IPS-18c (cell line): ENCODE measurements around the gene REP15.

Source experiments
- H3K4me3 ChIP-seq: 2 replicates; pipeline ENCODE4 v1.7.0; 2013; ENCODE audit warnings: low read depth, mild to moderate bottlenecking, low read length, moderate library complexity; ENCODE audit not compliant: insufficient read depth
- H3K9me3 ChIP-seq: one replicate; pipeline ENCODE4 v1.6.1; 2013; ENCODE audit warnings: mild to moderate bottlenecking, low read length, moderate library complexity; ENCODE audit not compliant: control insufficient read depth, insufficient read depth

REP15 gene

DNA sequence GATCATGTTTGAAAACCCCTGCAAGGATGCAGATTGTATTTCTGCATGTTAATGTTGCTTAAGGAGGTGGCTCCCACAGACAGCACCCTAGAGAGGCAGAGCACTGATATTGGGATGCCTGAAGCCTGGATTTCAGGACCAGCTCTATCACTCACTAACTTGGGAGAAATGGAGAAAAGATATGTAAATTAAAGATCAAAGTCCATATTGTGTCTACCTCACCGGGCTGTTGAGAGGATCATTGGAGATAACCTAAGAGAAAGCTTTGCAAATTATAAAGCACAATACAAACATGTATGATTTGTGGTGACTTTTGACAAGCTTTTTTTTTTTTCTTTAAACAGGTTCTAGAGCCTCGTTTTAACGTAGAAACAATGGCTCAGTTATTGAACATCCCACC lies 7.6 kb upstream of the REP15 start:
- Histone ChIP-seq H3K4me3 (no peak overlapping the region), H3K9me3 (no peaks in the 10 kb centered on the region)

DNA sequence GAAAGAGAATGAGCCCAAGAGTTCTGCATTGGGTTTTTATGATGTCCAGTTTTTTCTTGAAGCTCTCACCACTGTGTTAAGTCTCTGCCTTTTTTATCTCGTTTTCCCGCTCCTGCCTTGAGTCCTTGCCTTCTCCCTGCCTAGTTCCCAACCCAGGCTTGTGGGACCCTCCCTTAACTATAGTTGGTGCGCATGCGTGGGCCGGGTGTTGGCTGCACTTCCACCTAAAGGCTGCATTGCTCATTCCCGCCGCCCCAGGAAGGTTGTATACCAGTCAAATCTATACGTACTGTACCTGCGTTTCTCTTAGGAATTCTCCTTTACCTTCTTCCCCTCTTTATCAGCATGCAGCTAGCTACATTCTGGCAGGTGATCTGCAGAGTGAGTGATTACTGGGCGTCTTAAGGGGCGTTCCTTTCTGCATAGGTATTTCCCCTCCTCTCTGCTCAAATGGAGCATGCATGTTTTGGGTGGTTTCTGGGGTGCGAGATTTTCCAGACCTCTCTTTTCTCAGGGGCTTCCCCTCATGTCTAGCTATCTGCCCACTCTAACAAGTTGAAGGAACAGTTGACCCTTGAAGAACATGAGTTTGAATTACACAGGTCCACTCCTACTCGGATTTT lies 6.6 kb upstream of the REP15 start:
- no peaks in the 10 kb centered on the region for H3K9me3 ChIP-seq
- no peak overlapping the region for H3K4me3 ChIP-seq

DNA sequence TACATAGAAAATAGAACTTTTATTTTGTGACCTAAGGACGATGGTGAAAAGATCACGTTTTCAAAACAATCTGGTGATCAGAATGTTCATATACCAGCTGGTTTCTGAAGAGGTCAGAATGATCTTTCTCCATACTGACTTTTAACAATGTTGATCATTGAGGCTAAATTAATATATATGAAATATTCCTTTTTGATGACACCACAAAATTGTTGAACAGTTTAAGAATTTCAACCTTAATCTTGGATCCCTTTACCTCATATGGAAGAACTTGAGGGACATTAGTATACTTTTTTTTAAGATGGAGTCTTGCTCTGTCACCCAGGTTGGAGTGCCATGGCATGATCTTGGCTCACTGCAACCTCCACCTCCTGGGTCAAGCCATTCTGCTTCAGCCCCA lies 2.8 kb upstream of the REP15 start:
- peaks cover under 1% of the 10 kb centered on the region for H3K9me3 ChIP-seq
- H3K4me3 ChIP-seq, result no peak overlapping the region

DNA sequence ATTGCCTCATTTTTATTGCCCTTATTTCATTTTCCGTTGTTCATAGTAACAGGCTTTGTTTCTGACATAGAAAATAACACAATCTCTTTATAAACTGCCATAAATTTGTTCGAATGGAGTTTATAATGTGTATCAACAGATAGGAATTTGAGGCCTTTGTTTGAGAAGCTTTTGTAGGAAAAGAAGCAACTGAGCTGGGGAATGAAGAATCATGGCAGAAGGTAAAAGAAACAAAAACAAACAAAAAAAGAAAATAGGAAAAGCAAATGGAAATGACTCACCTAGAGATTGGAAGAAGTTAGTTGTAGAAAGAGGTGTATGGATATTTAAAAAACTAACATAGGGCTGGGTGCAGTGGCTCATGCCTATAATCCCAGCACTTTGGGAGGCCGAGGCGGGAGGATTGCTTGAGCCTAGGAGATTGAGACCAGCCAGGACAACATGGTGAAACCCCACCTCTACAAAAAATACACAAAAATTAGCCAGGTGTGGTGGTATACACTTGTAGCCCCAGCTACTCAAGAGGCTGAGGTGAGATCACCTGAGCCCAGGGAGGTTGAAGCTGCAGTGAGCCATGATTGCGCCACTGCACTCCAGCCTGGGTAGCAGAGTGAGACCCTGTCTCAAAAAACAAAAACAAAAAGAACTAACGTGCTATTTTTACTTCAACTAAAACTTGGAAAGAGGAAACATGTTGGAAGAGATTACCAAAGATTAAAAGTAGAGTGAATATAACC lies 523 bp upstream of the REP15 start:
- H3K9me3 ChIP-seq, result peaks cover 2% of the 10 kb centered on the region
- no peak overlapping the region for H3K4me3 ChIP-seq

DNA sequence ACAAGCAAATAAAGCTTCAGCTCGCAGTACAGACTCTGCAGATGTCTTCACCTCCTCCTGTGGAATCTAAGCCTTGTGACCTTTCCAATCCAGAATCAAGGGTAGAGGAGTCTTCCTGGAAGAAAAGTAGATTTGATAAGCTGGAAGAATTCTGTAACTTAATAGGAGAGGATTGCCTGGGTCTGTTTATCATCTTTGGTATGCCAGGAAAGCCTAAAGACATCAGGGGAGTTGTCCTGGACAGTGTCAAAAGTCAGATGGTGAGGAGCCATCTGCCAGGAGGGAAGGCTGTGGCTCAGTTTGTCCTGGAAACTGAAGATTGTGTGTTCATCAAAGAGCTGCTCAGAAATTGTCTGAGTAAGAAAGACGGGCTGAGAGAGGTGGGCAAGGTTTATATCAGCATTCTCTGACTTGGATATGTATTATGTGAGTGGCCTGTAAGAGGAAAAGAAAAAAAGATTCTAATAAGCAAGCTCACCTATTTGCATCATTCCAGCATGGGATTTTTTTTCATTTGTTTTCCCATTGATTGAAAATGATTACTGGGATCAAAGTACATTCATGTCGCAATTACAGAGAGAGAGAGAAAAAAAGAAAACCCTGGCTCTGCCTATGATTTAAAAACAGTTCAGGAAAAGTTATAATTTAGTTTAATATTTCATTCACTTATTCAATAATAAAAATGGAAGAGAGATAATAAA lies 767 bp downstream of the REP15 start:
- peaks cover 2% of the 10 kb centered on the region for H3K9me3 ChIP-seq

DNA sequence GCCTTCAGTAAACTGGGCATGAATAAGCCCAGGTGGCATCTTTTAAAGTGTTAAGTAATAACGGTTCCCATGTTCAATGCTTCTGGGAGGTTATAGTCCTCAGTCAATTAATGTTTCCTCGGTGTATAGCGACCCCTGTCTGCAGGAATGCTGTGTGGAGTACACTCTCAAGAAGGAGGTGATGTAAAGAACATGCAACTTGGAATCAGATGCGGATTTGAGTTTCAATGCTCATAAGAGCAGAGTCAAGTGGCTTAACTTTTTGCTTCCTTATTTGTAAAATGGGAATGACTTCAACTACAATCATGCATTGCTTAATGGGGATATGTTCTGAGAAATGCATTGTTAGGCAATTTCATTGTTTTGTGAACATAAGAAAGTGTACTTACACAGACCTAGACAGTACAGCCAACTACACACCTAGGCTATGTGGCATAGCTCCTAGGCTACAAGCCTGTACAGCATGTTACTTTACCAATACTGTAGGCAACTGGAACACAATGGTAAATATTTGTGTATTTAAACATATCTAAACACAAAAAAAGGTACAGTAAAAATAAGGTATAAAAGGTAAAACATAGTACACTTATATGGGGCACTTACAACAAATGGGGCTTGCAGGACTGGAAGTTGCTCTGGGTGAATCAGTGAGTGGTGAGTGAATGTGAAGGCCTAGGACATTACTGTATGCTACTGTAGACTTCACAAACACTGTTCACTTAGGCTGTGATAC lies 7.6 kb downstream of the REP15 start:
- H3K4me3 ChIP-seq, result no peak overlapping the region
- H3K9me3 ChIP-seq, result no peaks in the 10 kb centered on the region

More for the DNA sequence above, 767 bp downstream of the REP15 start:
- no peak overlapping the region for H3K4me3 ChIP-seq

DNA sequence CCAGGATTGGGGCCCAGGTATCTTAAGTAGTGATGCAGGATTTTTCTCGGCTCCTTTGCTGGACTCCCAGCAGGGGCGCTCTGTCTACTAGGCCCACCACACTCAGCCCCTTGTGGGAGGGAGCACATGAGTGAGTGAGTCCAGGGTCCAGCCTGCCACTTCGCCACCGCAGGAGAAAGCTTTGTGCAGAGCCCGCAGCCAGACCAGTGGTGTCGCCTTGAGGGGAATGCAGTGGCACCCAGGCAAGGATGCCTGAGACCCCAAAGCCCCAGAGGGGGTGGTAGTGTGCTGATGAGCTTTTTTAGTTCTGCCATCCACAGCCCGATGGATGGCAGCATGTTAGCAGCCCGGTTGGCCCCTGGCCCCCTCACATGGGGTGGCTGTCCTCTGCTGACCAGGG lies 9.0 kb downstream of the REP15 start:
- H3K9me3 ChIP-seq, result no peaks in the 10 kb centered on the region

DNA sequence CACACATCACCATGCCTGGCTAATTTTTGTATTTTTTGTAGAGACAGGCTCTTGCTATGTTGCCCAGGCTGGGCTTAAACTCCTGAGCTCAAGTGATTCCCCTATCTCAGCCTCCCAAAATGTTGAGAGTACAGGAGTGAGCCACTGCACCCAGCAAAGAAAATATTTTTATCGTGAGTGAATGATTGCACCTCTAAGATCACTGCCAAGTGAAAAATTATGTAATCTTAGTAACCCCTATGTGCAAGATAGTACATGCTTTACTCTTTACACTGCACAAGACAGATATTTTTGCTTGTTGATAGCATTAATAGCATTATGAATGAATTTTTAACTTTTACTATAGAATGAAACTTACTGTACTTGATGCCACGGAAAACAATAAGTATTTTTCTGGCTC lies 11.0 kb downstream of the REP15 start:
- Histone ChIP-seq H3K4me3 (no peak overlapping the region), H3K9me3 (no peaks in the 10 kb centered on the region)

More for the DNA sequence above, 9.0 kb downstream of the REP15 start:
- H3K4me3 ChIP-seq, result no peak overlapping the region

DNA sequence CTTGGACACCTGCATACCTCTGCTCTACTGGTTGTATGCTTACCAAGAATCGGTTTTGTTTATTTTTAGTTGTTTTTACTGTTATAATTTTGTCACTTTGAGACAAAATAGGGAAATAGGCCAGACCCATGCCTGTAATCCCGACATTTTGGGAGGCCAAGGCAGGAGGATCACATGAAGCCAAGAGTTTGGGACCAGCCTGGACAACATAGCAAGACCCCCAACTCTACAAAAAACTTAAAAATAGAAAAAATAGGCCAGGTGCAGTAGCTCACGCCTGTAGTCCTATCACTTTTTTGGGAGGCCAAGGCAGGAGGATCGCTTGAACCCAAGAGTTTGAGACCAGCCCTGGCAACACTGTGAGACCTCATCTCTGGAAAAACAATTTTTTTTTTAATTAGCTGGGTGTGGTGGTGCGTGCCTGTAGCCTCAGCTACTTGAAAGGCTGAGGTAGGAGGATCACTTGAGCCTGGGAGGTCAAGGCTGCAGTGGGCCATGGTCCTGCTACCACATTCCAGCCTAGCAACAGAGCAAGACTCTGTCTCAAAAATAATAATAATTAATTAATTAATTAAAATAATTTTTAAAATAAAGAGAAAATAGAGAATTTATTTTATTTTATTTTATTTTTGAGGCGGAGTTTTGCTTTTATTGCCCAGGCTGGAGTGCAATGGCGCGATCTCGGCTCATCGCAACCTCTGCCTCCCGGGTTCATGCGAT lies 13.1 kb downstream of the REP15 start:
- no peaks in the 10 kb centered on the region for H3K9me3 ChIP-seq
- H3K4me3 ChIP-seq, result no peak overlapping the region

DNA sequence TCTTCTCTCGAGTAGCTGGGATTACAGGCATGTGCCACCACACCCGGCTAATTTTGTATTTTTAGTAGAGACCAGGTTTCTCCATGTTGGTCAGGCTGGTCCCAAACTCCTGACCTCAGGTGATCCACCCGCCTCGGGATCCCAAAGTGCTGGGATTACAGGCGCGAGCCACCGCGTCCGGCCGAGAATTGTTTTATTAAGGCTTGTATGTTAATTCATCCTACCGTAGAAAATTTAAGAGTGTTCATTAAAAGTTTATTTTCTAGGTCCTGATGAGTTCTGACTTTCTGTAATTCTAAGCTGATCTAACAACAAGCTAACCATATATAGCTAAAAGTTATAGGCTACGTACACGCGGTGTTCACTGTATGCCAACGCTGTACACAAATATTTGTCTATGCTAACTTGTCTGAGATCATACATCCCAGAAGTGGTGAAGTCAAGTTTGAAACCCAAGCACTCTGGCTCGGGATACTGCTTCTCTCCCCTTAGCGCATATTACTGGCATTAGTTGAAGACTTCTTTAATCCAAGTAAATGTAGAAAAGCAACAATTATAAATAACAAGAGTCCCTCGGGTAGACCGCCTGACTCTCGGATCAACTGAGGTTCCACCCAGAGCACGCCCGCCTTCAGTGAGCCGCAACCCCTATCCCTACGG lies 13.8 kb downstream of the REP15 start:
- H3K9me3 ChIP-seq, result no peaks in the 10 kb centered on the region

DNA sequence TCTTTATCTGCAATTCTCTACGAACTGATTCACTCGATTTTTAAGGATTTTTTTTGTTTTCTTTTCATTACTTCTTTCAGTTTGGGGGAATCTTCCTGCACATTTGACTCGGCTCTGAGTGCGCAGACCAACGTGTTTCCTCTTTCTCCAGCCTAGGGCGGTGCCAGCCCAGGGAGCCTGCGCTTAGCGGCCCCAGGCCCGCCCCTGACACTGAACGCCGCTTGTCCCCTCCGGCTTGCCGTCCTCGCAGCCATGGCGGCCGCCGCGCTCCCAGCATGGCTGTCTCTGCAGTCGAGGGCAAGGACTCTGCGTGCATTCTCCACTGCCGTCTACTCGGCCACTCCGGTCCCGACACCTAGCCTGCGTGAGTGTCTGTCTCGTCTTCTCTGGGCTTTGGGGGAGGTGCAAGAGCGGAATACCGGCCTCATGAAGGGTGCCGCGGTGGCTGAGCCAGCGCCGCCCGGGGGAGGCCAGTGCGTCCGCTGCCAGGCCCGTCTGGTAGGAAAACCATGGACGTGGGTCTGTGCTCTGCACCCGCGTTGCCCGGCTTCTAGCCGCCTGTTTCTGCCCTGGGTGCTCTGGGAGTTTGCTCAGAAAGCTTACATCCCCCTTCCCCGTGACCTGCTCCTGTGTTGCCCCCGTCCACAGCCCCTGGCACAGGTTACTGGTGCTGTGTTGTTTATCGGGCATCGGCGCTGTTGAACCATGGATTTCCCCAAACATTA lies 14.5 kb downstream of the REP15 start, which contains the start of gene MRPS35:
MRPS35 (plus strand) TSS at position 241 of the 725 bp plus-strand sequence; CDS start at position 253, 12 bp downstream.
- Histone ChIP-seq H3K4me3 (peak within 1 kb of the TSS; percentile 82), H3K9me3 (no peaks in the 10 kb centered on the region)

More for the DNA sequence above, 13.8 kb downstream of the REP15 start:
- H3K4me3 ChIP-seq, result peak overlapping the region; percentile 82

DNA sequence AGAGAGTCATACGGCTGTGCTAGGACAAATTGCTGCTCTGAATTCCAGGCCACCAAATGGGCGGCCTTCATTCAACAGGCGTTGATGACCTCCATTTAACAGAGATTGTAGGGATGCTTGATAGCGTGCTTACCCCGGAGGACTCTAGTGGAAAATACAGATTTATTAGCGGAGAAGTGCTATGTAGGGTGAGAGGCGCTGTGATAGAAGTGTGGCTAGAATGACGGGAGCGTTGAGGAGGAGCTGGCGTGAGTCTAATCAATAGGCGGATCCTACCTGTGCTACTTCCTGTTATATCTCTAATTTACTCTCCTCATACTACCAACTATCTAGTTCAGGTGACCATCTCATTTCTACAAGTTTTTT lies 15.1 kb downstream of the REP15 start:
- Histone ChIP-seq H3K4me3 (peak overlapping the region; percentile 82), H3K9me3 (no peaks in the 10 kb centered on the region)

DNA sequence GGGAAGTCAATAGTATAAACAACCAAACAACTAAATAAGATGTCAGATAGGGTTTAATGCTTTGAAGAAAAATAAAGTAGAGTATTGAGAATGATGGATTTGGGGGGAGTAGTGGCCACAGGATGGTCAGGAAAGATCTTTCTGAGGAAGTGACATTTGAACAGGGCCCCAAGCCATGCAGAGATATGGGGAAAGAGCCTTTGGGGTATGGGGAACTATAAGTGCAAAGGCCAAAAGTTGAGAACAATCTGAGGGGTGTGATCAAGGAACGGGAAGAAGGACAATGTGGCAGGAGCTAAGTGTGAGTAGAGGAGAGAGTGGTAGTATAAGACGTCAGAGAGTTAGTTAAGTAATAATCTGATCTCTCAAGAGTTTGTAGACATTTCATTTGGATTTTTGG lies 15.7 kb downstream of the REP15 start:
- peak overlapping the region; percentile 82; the same call in 1 of the 2 replicates for H3K4me3 ChIP-seq

DNA sequence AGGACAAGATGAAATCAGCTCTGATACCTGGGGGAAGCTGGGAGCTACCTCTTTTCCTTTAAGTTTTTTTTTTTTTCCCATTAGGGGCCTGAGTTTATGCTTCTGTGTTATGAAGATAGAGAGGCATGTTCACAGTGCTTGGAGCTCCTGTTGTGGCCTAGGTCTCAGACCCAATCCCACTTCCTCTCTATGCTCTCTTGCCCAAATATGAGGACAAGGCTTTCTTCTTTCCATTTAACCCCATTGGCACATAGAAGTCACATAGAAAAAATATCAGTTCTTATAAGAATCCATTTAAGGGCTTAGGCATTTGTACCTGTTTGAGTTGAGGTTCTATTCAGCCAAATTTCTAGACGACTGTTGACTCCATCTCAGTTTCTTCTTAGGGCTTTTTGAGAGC lies 27.0 kb downstream of the REP15 start:
- H3K4me3 ChIP-seq, result no peak overlapping the region
- H3K9me3 ChIP-seq, result no peaks in the 10 kb centered on the region

More for the DNA sequence above, 15.7 kb downstream of the REP15 start:
- no peaks in the 10 kb centered on the region for H3K9me3 ChIP-seq

DNA sequence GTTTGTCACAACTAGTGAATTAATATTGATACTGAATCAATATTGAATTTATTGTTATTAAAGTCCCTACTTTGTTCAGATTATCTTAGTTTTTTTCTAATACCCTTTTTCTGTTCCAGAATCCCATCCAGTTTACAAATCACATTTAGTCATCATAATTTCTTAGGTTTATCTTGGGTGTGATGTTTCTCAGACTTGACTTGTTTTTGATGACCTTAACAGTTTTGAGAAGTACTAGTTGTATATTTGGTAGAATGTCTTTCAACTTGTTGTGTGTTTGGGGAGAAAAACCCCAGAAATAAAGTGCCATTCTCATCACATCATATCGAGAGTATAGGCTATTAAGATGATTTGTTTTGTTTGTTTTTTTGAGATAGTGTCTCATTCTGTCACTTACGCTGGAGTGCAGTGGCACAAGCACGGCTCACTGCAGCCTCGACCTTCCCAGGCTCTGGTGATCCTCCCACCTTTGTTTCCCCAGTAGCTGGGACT lies 33.9 kb downstream of the REP15 start:
- H3K4me3 ChIP-seq, result no peak overlapping the region
- H3K9me3 ChIP-seq, result no peaks in the 10 kb centered on the region

DNA sequence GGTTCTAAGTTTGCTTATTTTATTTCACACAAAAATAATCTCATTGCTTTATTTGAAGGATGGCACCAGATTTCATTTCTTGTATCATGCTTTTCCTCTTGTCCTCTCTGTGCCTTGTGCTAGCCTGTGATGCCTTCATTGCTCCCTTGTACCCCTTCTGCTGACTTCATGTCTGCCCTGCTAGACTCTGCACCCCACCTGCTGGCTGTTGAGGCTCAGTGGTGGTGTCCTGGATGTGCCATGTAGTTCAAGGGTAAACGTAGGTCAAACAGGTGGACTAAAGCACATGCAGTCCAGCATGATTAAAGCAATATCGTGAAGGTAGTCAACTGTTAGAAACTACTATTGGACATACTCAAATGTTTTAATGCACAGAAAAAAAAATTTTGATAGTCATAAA lies 36.0 kb downstream of the REP15 start:
- H3K4me3 ChIP-seq, result no peak overlapping the region
- no peaks in the 10 kb centered on the region for H3K9me3 ChIP-seq
